CD14-positive monocyte (primary cell): ENCODE results near the gene TSGA10IP. TPM values are rescaled to one million over a fixed set of nuclear protein-coding genes. Genes with fewer than 3 reads are reported as not detected.

Experiments used
- DNase-seq, 3 donors: peaks; one replicate each; pipeline ENCODE4 v3.0.0-alpha.2; 2011 to 2022
- H2AFZ ChIP-seq: 2 replicates; pipeline ENCODE4 v1.6.0; 2012; ENCODE audit warnings: mild to moderate bottlenecking, low read depth, low read length, inconsistent platforms; ENCODE audit not compliant: insufficient read depth, poor library complexity, severe bottlenecking
- H3K27ac ChIP-seq, 2 donors: 1 replicate in 1 of 2; 2 replicates in 1 of 2; pipeline ENCODE4 v1.5.1; 2012 to 2013; ENCODE audit warnings: low read length in 2 of 2, control low read depth in 1 of 2, inconsistent platforms in 1 of 2, low read depth in 1 of 2, mild to moderate bottlenecking in 1 of 2
- H3K27me3 ChIP-seq, 2 donors: one replicate each; pipeline versions ENCODE4 v1.6.0 to v1.6.1; 2011 to 2013; ENCODE audit warnings: low read length in 2 of 2; ENCODE audit not compliant: control insufficient read depth in 2 of 2, insufficient read depth in 2 of 2
- H3K36me3 ChIP-seq, 2 donors: replicated peaks in 1 of 2; 1 replicate in 1 of 2; 2 replicates in 1 of 2; pipeline versions ENCODE4 v1.5.1 to v1.6.1; 2012 to 2013; ENCODE audit warnings: low read length in 2 of 2, control low read depth in 1 of 2, inconsistent platforms in 1 of 2, mild to moderate bottlenecking in 1 of 2; ENCODE audit not compliant: insufficient read depth in 2 of 2, control insufficient read depth in 1 of 2
- H3K4me1 ChIP-seq, 2 donors: 1 replicate in 1 of 2; 2 replicates in 1 of 2; pipeline versions ENCODE4 v1.5.1 to v1.6.1; 2012 to 2013; ENCODE audit warnings: low read length in 2 of 2, control low read depth in 1 of 2, inconsistent platforms in 1 of 2, mild to moderate bottlenecking in 1 of 2, moderate library complexity in 1 of 2; ENCODE audit not compliant: insufficient read depth in 2 of 2, control insufficient read depth in 1 of 2
- H3K4me2 ChIP-seq: replicated peaks from 2 replicates; pipeline ENCODE3; 2012; ENCODE audit warnings: low read length, moderate library complexity, mild to moderate bottlenecking; ENCODE audit not compliant: poor library complexity, severe bottlenecking; ENCODE audit errors: extremely low read depth
- H3K4me3 ChIP-seq, 3 experiments: fragments of 200-600 bp in 1 of 3; sonication (generic) in 1 of 3; replicated peaks in 1 of 3; 1 replicate in 2 of 3; 2 replicates in 1 of 3; pipeline ENCODE4 v1.5.1; 2011 to 2013; ENCODE audit warnings: low read length in 3 of 3, mild to moderate bottlenecking in 3 of 3, control low read depth in 2 of 3, low read depth in 2 of 3, inconsistent platforms in 1 of 3, moderate library complexity in 1 of 3
- H3K79me2 ChIP-seq: 2 replicates; pipeline ENCODE4 v1.6.0; 2012; ENCODE audit warnings: mild to moderate bottlenecking, control low read depth, inconsistent platforms, low read length, moderate library complexity; ENCODE audit not compliant: insufficient read depth
- H3K9ac ChIP-seq: 2 replicates; pipeline ENCODE4 v1.6.0; 2017; ENCODE audit warnings: low read length, mild to moderate bottlenecking; ENCODE audit not compliant: insufficient read depth, poor library complexity, severe bottlenecking
- H3K9me3 ChIP-seq, 2 donors: replicated peaks in 1 of 2; 1 replicate in 1 of 2; 2 replicates in 1 of 2; pipeline versions ENCODE4 v1.5.1 to v1.6.1; 2012 to 2013; ENCODE audit warnings: low read length in 2 of 2, control low read depth in 1 of 2; ENCODE audit not compliant: control insufficient read depth in 1 of 2, insufficient read depth in 1 of 2
- H4K20me1 ChIP-seq: 2 replicates; pipeline ENCODE4 v1.6.0; 2012; ENCODE audit warnings: mild to moderate bottlenecking, low read length, control low read depth, moderate library complexity; ENCODE audit not compliant: insufficient read depth
- H3K27ac Mint-ChIP-seq, 7 donors: one replicate each; pipeline ENCODE4 v1.8.0; 2020; ENCODE audit warnings: mild to moderate bottlenecking in 7 of 7, mixed read lengths in 7 of 7, moderate library complexity in 6 of 7, inconsistent platforms in 2 of 7
- H3K27me3 Mint-ChIP-seq, 3 donors: one replicate each; pipeline ENCODE4 v1.8.0; 2021 to 2022; ENCODE audit warnings: low read depth in 3 of 3, mild to moderate bottlenecking in 3 of 3, mixed read lengths in 3 of 3, moderate library complexity in 3 of 3, inconsistent platforms in 1 of 3
- H3K36me3 Mint-ChIP-seq, 2 donors: one replicate each; pipeline ENCODE4 v1.8.0; 2020; ENCODE audit warnings: mixed read lengths in 2 of 2, inconsistent platforms in 1 of 2, mild to moderate bottlenecking in 1 of 2
- H3K4me1 Mint-ChIP-seq: one replicate; pipeline ENCODE4 v1.8.0; 2020; ENCODE audit warnings: mild to moderate bottlenecking, mixed read lengths
- H3K4me3 Mint-ChIP-seq, 2 donors: one replicate each; pipeline ENCODE4 v1.8.0; 2020; ENCODE audit warnings: mild to moderate bottlenecking in 2 of 2, mixed read lengths in 2 of 2, moderate library complexity in 1 of 2
- H3K9me3 Mint-ChIP-seq, 7 donors: one replicate each; pipeline ENCODE4 v1.8.0; 2020 to 2022; ENCODE audit warnings: mixed read lengths in 7 of 7, mild to moderate bottlenecking in 6 of 7, moderate library complexity in 6 of 7, inconsistent platforms in 2 of 7
- WGBS: methylation state at CpG from one replicate; pipeline ENCODE4 v1.1.5; 2013; ENCODE audit warnings: missing lambda C conversion rate; ENCODE audit not compliant: insufficient coverage; 5-methylcytosine and 5-hydroxymethylcytosine counted together
- intact Hi-C, 2 donors: fragments of 100-400 bp; cut with micrococcal nuclease; formaldehyde crosslinking; loops; one replicate each; pipeline versions ENCODE4 v1.15.0 to v1.15.1; 2023
- polyA plus RNA-seq, 3 donors: library from polyadenylated mRNA; depleted of rRNA in 1 of 3; unstranded in 2 of 3; stranded (reverse) in 1 of 3; fragments of 300-500 nt in 2 of 3; fragments of >200 nt in 1 of 3; fragmentation: Illumina TruSeq in 2 of 3; gene quantifications; 1 replicate in 2 of 3; 2 replicates in 1 of 3; pipeline ENCODE4 v1.2.3, GENCODE V29; 2012 to 2021
- TF ChIP-seq, protein P1 (sequence below): fragments of 200-600 bp; IDR thresholded peaks from one replicate; pipeline ENCODE4 v1.8.0; 2022; ENCODE audit warnings: antibody characterized with exemption, mild to moderate bottlenecking

The TSGA10IP gene
- polyA plus RNA-seq, 3 donors = 0.67 to 0.71 TPM; not detected in 1

DNA sequence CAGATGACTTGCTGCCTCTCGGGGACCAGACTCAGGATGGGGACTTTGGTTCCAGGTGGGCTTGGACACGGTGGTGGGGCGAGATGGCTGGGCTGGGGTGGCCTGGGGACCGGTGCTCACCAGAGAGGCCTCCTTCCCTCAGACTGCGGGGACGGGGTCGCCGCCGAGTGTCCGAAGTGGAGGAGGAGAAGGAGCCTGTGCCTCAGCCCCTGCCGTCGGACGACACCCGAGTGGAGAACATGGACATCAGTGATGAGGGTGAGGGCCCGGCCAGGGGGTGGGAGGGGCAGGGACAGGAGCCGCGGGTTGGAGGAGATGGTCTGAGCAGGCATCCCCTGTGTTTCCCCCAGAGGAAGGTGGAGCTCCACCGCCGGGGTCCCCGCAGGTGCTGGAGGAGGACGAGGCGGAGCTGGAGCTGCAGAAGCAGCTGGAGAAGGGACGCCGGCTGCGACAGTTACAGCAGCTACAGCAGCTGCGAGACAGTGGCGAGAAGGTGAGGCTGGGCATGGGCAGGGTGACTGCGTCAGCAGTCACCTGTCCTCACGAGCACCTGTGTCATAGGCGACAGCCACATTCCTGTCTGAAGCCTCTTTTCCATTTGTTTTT, 22.2 kb downstream of the TSGA10IP start:
- peaks cover 24% of the 10 kb centered on the region for H3K4me1 Mint-ChIP-seq
- H3K4me3 ChIP-seq = no peak overlapping the region
- peak overlapping the region in 1 of 7 donors; percentile 5 for H3K27ac Mint-ChIP-seq
- H3K9me3 Mint-ChIP-seq = no peaks in the 10 kb centered on the region
- TF ChIP-seq, protein P1, sequence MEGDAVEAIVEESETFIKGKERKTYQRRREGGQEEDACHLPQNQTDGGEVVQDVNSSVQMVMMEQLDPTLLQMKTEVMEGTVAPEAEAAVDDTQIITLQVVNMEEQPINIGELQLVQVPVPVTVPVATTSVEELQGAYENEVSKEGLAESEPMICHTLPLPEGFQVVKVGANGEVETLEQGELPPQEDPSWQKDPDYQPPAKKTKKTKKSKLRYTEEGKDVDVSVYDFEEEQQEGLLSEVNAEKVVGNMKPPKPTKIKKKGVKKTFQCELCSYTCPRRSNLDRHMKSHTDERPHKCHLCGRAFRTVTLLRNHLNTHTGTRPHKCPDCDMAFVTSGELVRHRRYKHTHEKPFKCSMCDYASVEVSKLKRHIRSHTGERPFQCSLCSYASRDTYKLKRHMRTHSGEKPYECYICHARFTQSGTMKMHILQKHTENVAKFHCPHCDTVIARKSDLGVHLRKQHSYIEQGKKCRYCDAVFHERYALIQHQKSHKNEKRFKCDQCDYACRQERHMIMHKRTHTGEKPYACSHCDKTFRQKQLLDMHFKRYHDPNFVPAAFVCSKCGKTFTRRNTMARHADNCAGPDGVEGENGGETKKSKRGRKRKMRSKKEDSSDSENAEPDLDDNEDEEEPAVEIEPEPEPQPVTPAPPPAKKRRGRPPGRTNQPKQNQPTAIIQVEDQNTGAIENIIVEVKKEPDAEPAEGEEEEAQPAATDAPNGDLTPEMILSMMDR = no peak
- H4K20me1 ChIP-seq = peaks cover 28% of the 10 kb centered on the region
- H3K79me2 ChIP-seq = peaks cover 26% of the 10 kb centered on the region
- peaks cover 78 to 84% of the 10 kb centered on the region in 2 donors for H3K36me3 Mint-ChIP-seq
- no peaks in the 10 kb centered on the region for H3K27me3 ChIP-seq
- no peaks in the 10 kb centered on the region for H3K27me3 Mint-ChIP-seq
- intact Hi-C loops = no loop called here
- H3K4me1 ChIP-seq = peaks cover 15 to 23% of the 10 kb centered on the region in 2 donors
- H3K27ac ChIP-seq = no peak overlapping the region
- no peaks in the 10 kb centered on the region for H3K9me3 ChIP-seq
- H3K4me2 ChIP-seq = no peak overlapping the region
- H2AFZ ChIP-seq = no peak overlapping the region
- no peak overlapping the region for H3K4me3 Mint-ChIP-seq
- peaks cover 70 to 80% of the 10 kb centered on the region in 2 donors for H3K36me3 ChIP-seq
- WGBS = 97% methylated on average over 24 of the region's 30 CpGs
- DNase-seq = no peak
- H3K9ac ChIP-seq = no peak overlapping the region

DNA sequence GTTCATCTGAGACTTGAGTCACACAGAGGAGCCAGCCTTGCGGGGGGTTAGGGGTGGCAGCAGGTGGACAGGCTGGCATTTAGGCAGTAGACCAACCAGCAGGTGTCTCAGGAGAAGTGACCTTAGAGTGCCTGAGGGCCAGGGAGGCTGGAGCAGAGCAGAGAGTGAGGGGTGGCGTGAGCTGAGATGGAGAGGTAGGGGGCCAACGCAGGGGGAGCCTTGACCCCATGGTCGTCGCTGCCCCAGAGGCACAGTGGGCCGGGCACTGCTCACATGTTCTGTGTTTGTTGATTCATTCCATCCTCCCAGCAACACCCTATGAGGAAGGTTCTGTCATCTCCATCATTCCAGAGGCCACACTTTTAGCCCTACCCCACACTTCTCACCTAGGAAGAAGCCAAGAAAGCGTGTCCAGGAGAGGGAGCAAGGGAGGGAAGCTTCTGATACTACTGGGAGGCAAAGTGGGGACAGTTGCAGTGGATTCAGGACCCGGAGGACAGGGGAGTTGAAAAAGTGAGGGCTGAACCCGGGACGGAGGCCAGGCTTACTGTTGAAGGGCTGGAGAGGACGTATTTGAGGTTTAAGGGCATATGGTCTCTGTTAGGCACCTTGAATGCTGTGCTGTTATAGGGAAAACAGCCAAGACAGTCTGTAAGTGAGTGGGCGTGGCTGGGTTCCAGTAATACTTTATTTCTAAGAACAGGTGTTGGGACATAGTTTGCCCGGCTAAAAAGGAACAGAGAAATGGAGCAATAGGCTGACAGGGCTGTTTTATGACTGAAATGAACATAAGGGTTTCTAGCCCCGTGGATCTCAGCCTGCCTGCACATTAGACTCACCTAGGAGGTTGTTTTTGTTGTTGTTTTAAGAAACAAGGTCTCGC, 23.6 kb downstream of the TSGA10IP start:
- H3K27me3 ChIP-seq = no peaks in the 10 kb centered on the region
- H3K79me2 ChIP-seq = peaks cover 11% of the 10 kb centered on the region
- H3K4me3 ChIP-seq = no peak overlapping the region
- peaks cover 11% of the 10 kb centered on the region for H3K4me1 Mint-ChIP-seq
- H3K36me3 ChIP-seq = peaks cover 77 to 88% of the 10 kb centered on the region in 2 donors
- TF ChIP-seq, protein P1 = no peak
- WGBS = 75% methylated on average over 10 of the region's 15 CpGs
- H3K9ac ChIP-seq = no peak overlapping the region
- DNase-seq = peak in 1 of 3 donors; percentile 7
- peaks cover 31% of the 10 kb centered on the region for H4K20me1 ChIP-seq
- peaks cover 7 to 15% of the 10 kb centered on the region in 2 donors for H3K4me1 ChIP-seq
- peak overlapping the region in 5 of 7 donors; percentile 1 to 70 (median 49) for H3K27ac Mint-ChIP-seq
- H2AFZ ChIP-seq = no peak overlapping the region
- H3K9me3 ChIP-seq = no peaks in the 10 kb centered on the region
- no peak overlapping the region for H3K4me3 Mint-ChIP-seq
- intact Hi-C loops = no loop called here
- peak overlapping the region in 1 of 2 donors; percentile 40 for H3K27ac ChIP-seq
- H3K4me2 ChIP-seq = no peak overlapping the region
- H3K36me3 Mint-ChIP-seq = peaks cover 81 to 89% of the 10 kb centered on the region in 2 donors
- no peaks in the 10 kb centered on the region for H3K27me3 Mint-ChIP-seq
- H3K9me3 Mint-ChIP-seq = no peaks in the 10 kb centered on the region
